GM23248 (cell line): ENCODE results near the gene WDR74.

Source experiments
- EZH2 ChIP-seq: fragments of 200-600 bp; sonication (generic); IDR thresholded peaks from 2 replicates; pipeline ENCODE4 v1.6.1; 2018; ENCODE audit warnings: antibody characterized with exemption, mild to moderate bottlenecking; ENCODE audit not compliant: insufficient read depth, poor library complexity, severe bottlenecking
- EZH2phosphoT487 ChIP-seq: fragments of 200-600 bp; sonication (generic); IDR thresholded peaks from 2 replicates; pipeline ENCODE4 v1.6.1; 2018; ENCODE audit warnings: antibody characterized with exemption, moderate library complexity, mild to moderate bottlenecking, low read depth; ENCODE audit not compliant: insufficient read depth

GRCh38 chr11:62854825-62855570, 15.6 kb upstream of the WDR74 start:
- TF ChIP-seq EZH2 (no peak), EZH2phosphoT487 (no peak)
